ENCODE data around the gene EPM2AIP1.

DNA sequence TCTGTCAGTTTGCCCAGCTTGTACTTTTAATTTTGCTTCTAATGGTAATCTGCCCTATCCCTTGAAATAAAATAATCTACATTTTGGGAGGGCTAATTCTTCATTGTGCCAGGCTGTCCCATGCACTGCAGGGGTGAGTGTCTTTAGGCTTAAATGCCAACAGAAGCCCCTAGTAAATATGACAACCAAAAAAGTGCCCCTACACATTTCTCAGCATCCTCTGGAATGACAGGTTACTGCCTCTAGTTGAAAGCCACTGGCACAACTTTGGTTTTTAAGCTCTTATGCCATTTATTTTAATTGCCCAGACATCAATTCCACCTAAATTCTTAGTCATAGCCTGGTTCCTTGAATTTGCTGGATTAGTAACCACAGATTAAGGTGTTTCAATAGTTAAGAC, 3.4 kb downstream of the EPM2AIP1 start:
- TF ChIP-seq, protein P1, sequence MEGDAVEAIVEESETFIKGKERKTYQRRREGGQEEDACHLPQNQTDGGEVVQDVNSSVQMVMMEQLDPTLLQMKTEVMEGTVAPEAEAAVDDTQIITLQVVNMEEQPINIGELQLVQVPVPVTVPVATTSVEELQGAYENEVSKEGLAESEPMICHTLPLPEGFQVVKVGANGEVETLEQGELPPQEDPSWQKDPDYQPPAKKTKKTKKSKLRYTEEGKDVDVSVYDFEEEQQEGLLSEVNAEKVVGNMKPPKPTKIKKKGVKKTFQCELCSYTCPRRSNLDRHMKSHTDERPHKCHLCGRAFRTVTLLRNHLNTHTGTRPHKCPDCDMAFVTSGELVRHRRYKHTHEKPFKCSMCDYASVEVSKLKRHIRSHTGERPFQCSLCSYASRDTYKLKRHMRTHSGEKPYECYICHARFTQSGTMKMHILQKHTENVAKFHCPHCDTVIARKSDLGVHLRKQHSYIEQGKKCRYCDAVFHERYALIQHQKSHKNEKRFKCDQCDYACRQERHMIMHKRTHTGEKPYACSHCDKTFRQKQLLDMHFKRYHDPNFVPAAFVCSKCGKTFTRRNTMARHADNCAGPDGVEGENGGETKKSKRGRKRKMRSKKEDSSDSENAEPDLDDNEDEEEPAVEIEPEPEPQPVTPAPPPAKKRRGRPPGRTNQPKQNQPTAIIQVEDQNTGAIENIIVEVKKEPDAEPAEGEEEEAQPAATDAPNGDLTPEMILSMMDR (IDR thresholded peaks at IDR 0.05; ENCODE audit: low read depth, low read length) = no peak
- no peak for TF ChIP-seq EZH2phosphoT487 (IDR thresholded peaks at IDR 0.05; ENCODE audit: low read depth)

Data from OCI-LY3 (cell line).